OCI-LY1 (cell line): ENCODE data around the gene ZBTB46.

Source experiments
- H2AFZ ChIP-seq: fragments of 200-600 bp; sonication (generic), shearing (Covaris generic); 2 replicates; pipeline ENCODE4 v1.6.0; 2014; ENCODE audit warnings: antibody characterized with exemption, mild to moderate bottlenecking, low read length
- H3F3A ChIP-seq: fragments of 200-600 bp; sonication (generic), shearing (Covaris generic); 2 replicates; pipeline ENCODE4 v1.6.0; 2014; ENCODE audit warnings: mild to moderate bottlenecking, antibody characterized with exemption, low read length, moderate library complexity; ENCODE audit not compliant: insufficient read depth
- H3K27ac ChIP-seq: fragments of 200-600 bp; sonication (generic); 2 replicates; pipeline ENCODE4 v1.5.1; 2014; ENCODE audit warnings: low read length, mixed run types, mild to moderate bottlenecking, low read depth; ENCODE audit not compliant: poor library complexity, severe bottlenecking
- H3K27me3 ChIP-seq: fragments of 200-600 bp; sonication (generic); 2 replicates; pipeline ENCODE4 v1.6.0; 2014; ENCODE audit warnings: antibody characterized with exemption, mild to moderate bottlenecking, low read length, moderate library complexity; ENCODE audit not compliant: insufficient read depth
- H3K36me3 ChIP-seq: fragments of 200-600 bp; sonication (generic); 2 replicates; pipeline ENCODE4 v1.6.1; 2014; ENCODE audit warnings: mild to moderate bottlenecking, antibody characterized with exemption, low read length, moderate library complexity, mixed read lengths; ENCODE audit not compliant: insufficient read depth
- H3K4me1 ChIP-seq: fragments of 200-600 bp; sonication (generic); 2 replicates; pipeline ENCODE4 v1.5.1; 2014; ENCODE audit warnings: mild to moderate bottlenecking, low read length, moderate library complexity; ENCODE audit not compliant: insufficient read depth, severe bottlenecking
- H3K4me2 ChIP-seq: fragments of 200-600 bp; sonication (generic), shearing (Covaris generic); 2 replicates; pipeline ENCODE4 v1.6.1; 2014; ENCODE audit warnings: low read length
- H3K4me3 ChIP-seq: fragments of 200-600 bp; sonication (generic); 2 replicates; pipeline ENCODE4 v1.5.1; 2014; ENCODE audit warnings: low read length, low read depth, mild to moderate bottlenecking, mixed read lengths; ENCODE audit not compliant: poor library complexity, severe bottlenecking
- H3K79me2 ChIP-seq: fragments of 200-600 bp; shearing (Covaris generic); 2 replicates; pipeline ENCODE4 v1.6.1; 2016; ENCODE audit warnings: mixed run types, low read length, mixed read lengths; ENCODE audit not compliant: insufficient read depth
- H3K9ac ChIP-seq: fragments of 200-600 bp; sonication (generic), shearing (Covaris generic); 2 replicates; pipeline ENCODE4 v1.6.1; 2014; ENCODE audit warnings: mild to moderate bottlenecking, low read length, mixed read lengths
- H3K9me2 ChIP-seq: fragments of 200-600 bp; sonication (generic), shearing (Covaris generic); 2 replicates; pipeline ENCODE4 v1.6.1; 2014; ENCODE audit warnings: low read depth, mild to moderate bottlenecking, low read length, mixed read lengths
- H3K9me3 ChIP-seq: fragments of 200-600 bp; shearing (Covaris generic); 2 replicates; pipeline ENCODE4 v1.6.1; 2014; ENCODE audit warnings: low read length, mixed read lengths
- H4K20me1 ChIP-seq: fragments of 200-600 bp; sonication (generic), shearing (Covaris generic); 2 replicates; pipeline ENCODE4 v1.6.0; 2016; ENCODE audit warnings: mild to moderate bottlenecking, low read length; ENCODE audit not compliant: insufficient read depth
- EZH2 ChIP-seq: fragments of 200-600 bp; sonication (generic), shearing (Covaris generic); IDR thresholded peaks from 2 replicates; pipeline ENCODE4 v1.8.0; 2017; ENCODE audit warnings: borderline replicate concordance, mixed run types, mild to moderate bottlenecking, antibody characterized with exemption, low read length, moderate library complexity, mixed read lengths
- TF ChIP-seq, protein P1 (sequence below): fragments of 200-600 bp; sonication (generic), shearing (Covaris generic); IDR thresholded peaks from 2 replicates; pipeline ENCODE4 v1.5.1; 2017; ENCODE audit warnings: mild to moderate bottlenecking, antibody characterized with exemption, low read length, moderate library complexity, mixed read lengths

ZBTB46 gene

DNA sequence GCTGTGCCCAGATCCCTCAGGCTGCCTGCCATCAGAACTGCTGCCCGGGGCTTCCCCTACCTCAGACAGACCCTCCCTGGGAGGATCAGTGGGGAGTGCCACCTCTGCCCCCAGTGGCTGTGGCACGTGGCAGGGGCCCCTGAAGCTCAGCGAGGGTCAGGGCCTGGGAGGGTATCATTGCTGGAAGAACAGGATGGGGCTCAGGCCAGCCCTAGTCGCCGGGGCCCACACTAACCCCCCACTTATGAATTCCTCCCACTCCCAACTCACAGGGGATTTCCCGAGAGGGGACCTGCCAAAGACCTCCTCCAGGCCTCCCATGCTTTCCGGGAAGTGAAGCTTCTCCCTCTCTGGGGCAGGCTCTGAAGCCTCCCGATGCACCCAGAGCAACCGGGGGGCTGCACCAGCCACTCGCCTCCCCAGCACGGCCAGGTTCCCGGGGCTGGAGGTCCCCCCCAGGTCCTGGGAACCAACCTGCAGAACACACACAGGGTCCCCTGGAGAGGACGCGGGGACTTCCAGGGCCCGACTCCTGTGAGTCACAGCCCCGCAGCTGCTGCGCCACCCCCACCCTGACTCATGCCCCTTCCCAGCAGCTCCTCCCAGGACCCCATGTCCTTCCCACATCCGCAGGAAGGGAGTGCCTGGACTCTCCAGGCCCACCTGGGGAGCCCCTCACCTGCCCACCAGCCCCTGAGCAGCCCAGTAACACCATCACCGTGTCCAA is 132.2 kb downstream of the ZBTB46 start:
- H3F3A ChIP-seq = no peaks in the 10 kb centered on the region
- H2AFZ ChIP-seq = no peak overlapping the region
- no peak overlapping the region for H3K27ac ChIP-seq
- H3K4me3 ChIP-seq = no peak overlapping the region
- H4K20me1 ChIP-seq = no peaks in the 10 kb centered on the region
- peaks cover 6% of the 10 kb centered on the region; the same call in 1 of the 2 replicates for H3K36me3 ChIP-seq
- H3K4me2 ChIP-seq = no peak overlapping the region
- H3K9ac ChIP-seq = no peak overlapping the region
- no peaks in the 10 kb centered on the region for H3K9me3 ChIP-seq
- H3K4me1 ChIP-seq = no peaks in the 10 kb centered on the region
- no peaks in the 10 kb centered on the region for H3K27me3 ChIP-seq
- no peaks in the 10 kb centered on the region for H3K79me2 ChIP-seq
- H3K9me2 ChIP-seq = no peaks in the 10 kb centered on the region
- TF ChIP-seq, protein P1, sequence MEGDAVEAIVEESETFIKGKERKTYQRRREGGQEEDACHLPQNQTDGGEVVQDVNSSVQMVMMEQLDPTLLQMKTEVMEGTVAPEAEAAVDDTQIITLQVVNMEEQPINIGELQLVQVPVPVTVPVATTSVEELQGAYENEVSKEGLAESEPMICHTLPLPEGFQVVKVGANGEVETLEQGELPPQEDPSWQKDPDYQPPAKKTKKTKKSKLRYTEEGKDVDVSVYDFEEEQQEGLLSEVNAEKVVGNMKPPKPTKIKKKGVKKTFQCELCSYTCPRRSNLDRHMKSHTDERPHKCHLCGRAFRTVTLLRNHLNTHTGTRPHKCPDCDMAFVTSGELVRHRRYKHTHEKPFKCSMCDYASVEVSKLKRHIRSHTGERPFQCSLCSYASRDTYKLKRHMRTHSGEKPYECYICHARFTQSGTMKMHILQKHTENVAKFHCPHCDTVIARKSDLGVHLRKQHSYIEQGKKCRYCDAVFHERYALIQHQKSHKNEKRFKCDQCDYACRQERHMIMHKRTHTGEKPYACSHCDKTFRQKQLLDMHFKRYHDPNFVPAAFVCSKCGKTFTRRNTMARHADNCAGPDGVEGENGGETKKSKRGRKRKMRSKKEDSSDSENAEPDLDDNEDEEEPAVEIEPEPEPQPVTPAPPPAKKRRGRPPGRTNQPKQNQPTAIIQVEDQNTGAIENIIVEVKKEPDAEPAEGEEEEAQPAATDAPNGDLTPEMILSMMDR = no peak
- TF ChIP-seq EZH2 = no peak

DNA sequence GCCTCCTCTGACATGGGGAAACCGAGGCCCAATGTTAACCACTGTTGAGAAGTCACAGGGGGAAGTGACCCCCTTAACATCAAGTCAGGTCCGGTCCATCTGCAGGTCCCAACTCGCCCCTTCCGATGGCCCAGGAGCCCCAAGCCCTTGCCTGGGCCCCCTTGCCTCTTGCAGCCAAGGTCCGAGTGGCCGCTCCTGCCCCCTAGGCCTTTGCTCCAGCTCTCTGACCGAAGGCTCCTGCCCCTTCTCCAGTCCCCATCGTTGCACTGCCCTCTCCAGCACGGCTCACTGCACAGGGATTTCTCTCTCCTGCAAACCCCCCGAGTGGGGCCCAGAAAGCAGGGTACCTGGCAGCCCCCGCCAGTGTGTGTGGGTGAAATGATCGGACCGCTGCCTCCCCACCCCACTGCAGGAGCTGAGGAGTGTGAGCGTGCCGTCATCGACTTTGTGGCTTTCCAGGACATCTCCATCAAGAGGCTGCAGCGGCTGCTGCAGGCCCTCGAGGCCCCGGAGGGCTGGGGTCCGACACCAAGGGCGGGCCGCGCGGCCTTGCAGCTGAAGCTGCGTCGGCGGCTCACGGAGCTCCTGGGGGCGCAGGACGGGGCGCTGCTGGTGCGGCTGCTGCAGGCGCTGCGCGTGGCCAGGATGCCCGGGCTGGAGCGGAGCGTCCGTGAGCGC is 133.1 kb downstream of the ZBTB46 start:
- no peaks in the 10 kb centered on the region for H3K9me3 ChIP-seq
- no peak overlapping the region for H2AFZ ChIP-seq
- no peaks in the 10 kb centered on the region for H3K4me1 ChIP-seq
- no peaks in the 10 kb centered on the region for H3K9me2 ChIP-seq
- no peak overlapping the region for H3K4me2 ChIP-seq
- H3K36me3 ChIP-seq = no peaks in the 10 kb centered on the region; the same call in 1 of the 2 replicates
- no peak for TF ChIP-seq EZH2
- TF ChIP-seq, protein P1 = no peak
- H3K4me3 ChIP-seq = no peak overlapping the region
- no peaks in the 10 kb centered on the region for H3K27me3 ChIP-seq
- no peaks in the 10 kb centered on the region for H3F3A ChIP-seq
- H3K27ac ChIP-seq = no peak overlapping the region
- no peaks in the 10 kb centered on the region for H4K20me1 ChIP-seq
- H3K9ac ChIP-seq = no peak overlapping the region
- H3K79me2 ChIP-seq = no peaks in the 10 kb centered on the region

DNA sequence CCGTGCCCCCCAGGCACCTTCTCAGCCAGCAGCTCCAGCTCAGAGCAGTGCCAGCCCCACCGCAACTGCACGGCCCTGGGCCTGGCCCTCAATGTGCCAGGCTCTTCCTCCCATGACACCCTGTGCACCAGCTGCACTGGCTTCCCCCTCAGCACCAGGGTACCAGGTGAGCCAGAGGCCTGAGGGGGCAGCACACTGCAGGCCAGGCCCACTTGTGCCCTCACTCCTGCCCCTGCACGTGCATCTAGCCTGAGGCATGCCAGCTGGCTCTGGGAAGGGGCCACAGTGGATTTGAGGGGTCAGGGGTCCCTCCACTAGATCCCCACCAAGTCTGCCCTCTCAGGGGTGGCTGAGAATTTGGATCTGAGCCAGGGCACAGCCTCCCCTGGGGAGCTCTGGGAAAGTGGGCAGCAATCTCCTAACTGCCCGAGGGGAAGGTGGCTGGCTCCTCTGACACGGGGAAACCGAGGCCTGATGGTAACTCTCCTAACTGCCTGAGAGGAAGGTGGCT is 133.7 kb downstream of the ZBTB46 start:
- Histone ChIP-seq H3K79me2 (no peaks in the 10 kb centered on the region), H3K9me2 (no peaks in the 10 kb centered on the region), H3K9ac (no peak overlapping the region), H3K36me3 (no peaks in the 10 kb centered on the region; the same call in 1 of the 2 replicates), H3K27ac (no peak overlapping the region), H3K4me1 (no peaks in the 10 kb centered on the region), H2AFZ (no peak overlapping the region), H4K20me1 (no peaks in the 10 kb centered on the region), H3K4me2 (no peak overlapping the region), H3F3A (no peaks in the 10 kb centered on the region), H3K9me3 (no peaks in the 10 kb centered on the region), H3K27me3 (no peaks in the 10 kb centered on the region), H3K4me3 (no peak overlapping the region)
- no peak for TF ChIP-seq EZH2
- TF ChIP-seq, protein P1 = no peak
